ENCODE measurements around the gene RETREG2.
"Not testable (repeated sequence)": the region's sequence is repeated elsewhere in the genome, so short reads cannot be mapped to it uniquely, and the experiment has no call there.

The RETREG2 gene

DNA sequence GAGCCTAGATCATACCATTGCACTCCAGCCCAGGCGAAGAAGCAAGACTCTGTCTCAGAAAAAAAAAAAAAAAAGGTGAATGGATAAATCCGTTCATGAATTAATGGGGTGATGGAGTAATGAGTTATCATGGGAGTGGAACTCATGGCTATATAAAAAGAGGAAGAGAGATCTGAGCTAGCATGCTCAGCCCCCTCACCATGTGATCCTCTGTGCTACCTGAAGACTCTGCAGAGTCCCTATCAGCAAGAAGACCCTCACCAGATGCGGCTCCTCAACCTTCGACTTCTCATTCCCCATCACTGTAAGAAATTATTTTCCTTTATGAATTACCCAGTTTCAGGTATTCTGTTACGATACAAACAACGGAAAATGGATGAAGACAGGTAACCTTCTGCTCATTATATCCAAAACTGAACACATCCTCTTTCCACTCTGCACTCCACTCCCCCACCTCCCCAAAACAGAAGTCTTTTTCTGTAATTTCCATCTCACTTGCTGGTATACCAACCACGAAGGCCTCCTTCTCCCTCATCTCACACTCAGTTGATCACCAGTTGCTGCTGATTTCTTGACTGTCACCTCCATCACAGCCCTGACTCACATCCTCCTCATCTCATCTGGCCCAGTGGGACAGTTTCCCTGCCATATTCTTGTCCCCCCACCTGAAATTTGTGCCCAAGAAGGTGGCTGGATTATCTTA lies 8.8 kb downstream of the RETREG2 start:
- no peak for DNase-seq (ENCODE audit: low read depth in 2 of 2)

DNA sequence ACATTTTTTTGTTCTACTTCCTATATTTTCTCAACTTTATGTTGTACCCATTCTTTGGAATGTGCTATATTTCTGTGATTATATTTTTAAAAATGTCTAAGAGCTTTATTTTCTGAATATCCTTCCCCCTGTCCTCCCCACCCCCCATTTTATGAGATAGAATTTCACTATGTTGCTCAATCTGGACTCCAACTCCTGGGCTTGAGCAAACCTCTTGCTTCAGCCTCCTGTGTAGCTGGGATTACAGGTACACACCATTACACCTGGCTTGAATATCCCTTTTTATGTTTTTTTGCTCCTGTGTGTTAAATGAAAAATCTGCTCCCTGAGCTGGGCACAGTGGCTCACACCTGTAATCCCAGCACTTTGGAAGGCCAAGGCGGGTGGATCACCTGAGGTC lies 19.3 kb downstream of the RETREG2 start:
- DNase-seq (ENCODE audit: low read depth in 2 of 2), result no peak

DNA sequence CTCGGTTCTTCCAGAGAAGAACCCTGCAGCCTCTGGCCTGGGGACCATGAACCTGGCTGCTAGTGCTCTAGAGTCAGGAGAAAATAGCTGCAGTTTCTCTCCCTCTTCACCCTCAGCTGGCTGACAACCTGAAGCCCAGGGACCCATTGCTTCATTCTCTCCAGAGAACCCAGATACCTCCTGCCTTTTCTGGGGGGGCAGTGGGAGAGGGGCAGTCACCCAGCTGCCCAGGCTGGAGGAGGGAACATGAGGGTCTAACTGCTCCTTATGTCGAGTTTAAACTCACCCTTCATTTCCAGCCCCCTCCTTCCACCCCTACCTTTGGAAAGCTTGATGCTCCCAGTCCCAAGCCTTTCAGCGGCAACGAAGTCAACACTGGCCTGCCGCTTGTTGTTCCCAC lies 20.9 kb downstream of the RETREG2 start:
- no peak for DNase-seq (ENCODE audit: low read depth in 2 of 2)

DNA sequence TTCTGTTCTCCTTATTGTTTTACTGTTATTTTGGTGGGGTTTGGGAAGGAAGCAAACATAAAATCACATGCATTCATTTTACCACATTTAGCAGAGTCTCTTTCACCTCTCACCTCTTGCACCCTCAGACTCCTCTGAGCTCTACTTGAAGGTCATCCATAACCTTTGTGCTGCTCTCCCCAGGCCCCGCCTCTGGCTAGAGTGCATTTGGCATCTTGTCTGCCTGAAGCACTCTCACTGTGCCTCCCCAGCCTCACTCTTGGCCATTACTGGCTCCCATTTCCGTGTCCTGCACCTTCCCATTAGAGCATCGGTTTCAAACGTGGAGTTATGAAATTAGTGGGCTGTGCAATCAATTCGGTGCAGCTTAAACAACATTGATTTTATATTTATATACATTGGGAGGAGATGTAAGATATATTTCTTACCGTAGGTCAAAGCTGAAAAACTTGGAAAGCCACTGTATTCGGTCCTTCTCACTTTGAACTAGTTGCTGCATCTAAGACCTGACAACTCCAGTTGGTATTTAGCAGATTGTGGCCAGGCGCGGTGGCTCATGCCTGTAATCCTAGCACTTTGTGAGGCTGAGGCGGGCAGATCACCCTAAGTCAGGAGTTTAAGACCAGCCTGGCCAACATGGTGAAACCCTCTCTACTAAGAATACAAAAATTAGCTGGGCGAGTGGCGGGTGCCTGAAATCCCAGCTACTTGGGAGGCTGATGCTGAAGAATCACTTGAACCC lies 21.6 kb downstream of the RETREG2 start:
- no peak for DNase-seq (ENCODE audit: low read depth in 2 of 2)

DNA sequence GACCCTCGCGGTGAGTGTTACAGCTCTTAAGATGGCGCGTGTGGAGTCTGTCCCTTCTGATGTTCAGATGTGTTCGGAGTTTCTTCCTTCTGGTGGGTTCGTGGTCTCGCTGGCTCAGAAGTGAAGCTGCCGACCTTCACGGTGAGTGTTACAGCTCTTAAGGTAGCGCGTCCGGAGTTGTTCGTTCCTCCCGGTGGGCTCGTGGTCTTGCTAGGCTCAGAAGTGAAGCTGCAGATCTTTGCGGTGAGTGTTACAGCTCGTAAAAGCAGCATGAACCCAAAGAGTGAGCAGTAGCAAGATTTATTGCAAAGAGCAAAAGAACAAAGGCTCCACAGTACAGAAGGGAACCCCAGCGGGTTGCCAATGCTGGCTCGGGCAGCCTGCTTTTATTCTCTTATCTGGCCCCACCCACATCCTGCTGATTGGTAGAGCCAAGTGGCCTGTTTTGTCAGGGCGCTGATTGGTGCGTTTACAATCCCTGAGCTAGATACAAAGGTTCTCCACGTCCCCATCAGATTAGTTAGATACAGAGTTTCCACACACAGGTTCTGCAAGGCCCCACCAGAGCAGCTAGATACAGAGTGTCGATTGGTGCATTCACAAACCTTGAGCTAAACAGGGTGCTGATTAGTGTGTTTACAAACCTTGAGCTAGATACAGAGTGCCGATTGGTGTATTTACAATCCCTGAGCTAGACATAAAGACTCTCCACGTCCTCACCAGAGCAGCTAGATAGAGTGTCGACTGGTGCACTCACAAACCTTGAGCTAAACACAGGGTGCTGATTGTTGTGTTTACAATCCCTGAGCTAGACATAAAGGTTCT lies 22.6 kb downstream of the RETREG2 start:
- not testable (repeated sequence) for DNase-seq (ENCODE audit: low read depth in 2 of 2)

DNA sequence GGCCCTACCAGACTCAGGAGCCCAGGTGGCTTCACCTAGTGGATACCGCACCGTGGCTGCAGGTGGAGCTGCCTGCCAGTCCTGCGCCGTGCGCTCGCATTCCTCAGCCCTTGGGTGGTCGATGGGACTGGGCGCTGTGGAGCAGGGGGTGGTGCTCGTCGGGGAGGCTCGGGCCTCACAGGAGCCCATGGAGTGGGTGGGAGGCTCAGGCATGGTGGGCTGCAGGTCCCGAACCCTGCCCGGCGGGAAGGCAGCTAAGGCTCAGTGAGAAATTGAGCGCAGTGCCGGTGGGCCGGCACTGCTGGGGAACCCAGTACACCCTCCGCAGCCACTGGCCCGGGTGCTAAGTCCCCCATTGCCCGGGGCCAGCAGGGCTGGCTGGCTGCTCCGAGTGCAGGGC lies 23.3 kb downstream of the RETREG2 start:
- not testable (repeated sequence) for DNase-seq (ENCODE audit: low read depth in 2 of 2)

DNA sequence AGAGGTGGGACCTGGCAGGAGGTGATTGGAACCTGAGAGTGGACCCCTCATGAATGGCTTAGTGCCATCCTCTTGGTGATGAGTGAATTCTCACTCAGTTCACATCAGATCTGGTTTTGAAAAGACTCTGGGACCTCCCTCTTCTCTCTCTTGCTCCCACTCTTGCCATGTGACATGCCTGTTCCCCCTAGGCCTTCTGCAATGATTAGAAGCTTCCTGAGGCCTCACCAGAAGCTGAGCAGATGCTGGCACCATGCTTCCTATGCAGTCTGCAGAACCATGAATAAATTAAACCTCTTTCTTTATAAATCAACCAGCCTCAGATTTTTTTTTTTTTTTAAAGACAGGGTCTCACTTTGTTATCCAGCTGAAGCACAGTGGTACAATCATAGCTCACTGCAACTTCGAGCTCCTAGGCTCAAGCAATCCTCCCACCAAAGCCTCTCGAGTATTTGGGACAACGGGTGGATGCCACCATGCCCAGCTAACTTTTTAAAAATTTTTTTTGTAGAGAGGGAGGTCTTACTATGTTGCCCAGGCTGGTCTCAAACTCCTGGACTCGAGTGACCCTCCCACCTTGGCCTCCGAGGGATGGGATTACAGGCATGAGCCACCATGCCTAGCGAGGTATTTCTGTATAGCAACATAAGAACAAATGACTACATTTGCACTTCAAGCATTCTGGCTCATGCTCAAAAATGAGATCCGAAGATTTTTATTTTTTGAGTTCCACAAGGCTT lies 26.5 kb downstream of the RETREG2 start:
- DNase-seq (ENCODE audit: low read depth in 2 of 2), result no peak

DNA sequence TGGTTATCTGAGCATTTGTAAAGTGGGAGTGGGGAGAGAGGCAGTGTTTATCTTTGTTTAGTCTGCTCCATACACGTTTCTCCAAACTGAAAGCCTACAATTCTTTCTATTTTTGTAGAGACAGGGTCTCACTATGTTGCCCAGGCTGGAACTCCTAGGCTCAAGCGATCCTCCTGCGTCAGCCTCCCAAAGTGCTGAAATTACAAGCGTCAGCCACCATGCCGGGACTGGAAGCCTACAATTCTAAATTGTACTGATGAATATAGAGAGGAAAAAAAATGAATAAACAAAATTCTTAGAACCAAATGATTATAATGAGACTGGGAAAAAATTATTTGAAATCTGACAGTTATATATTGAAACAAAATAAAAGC lies 27.1 kb downstream of the RETREG2 start:
- no peak for DNase-seq (ENCODE audit: low read depth in 2 of 2)

DNA sequence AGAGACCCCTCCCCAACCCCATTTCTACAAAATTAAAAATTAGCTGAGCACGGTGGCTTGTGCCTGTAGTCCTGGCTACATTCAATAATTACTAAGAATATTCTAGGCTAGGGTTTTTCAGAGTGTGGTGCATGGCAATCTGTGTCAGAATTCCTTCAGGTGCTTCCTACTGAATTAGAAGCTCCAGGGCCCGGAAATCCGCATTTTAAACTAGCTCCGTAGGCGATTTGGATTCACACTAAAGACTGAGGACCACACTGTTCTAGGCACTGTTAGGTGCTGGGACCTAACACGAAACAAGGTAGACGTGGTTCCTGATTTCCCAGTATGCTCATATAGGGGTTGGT lies 27.9 kb downstream of the RETREG2 start:
- DNase-seq (ENCODE audit: low read depth in 2 of 2), result no peak

DNA sequence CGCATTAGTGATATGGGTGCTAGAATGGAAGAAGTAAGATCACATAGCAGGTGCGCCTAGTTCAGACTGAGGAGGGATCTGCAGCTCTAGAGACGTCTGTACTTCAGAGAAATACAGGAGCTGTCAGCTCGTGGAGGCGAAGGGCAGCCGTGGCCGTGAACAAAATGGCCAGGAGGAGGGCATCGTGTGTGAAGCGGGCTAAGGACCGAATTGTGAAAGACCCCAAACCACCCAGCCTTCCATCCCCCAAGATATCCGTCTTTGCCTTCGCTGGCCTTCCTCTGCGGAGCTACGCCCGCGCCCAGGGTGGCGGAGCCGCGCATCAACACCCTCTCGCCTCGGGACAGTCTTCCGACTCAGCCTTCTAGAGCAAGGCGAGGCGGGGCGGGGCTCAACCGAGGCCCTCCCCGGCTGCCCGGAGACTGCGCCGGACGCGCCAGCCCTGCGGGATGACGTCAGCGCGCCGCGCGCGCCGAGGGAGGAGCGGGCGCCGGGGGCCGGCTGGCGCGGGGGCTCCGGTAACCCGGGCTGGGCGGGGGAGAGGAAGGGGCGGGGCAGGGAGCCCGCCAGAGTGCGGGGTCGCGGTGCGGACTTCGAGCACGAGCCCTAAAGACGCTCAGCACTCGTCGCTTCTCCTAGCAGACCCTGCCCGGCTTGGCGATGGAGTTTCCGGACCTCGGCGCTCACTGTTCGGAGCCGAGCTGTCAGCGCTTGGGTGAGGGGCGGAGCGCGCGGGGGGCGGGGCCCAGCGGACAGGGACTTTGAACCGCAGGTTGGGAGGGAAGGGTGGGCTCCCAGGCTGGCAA lies 28.5 kb downstream of the RETREG2 start, which contains the start of gene ZFAND2B:
ZFAND2B (plus strand) TSS at position 455 of the 806 bp plus-strand sequence; CDS start at position 661, 206 bp downstream.
- DNase-seq (ENCODE audit: low read depth in 2 of 2), result peak; percentile 88 to 93

DNA sequence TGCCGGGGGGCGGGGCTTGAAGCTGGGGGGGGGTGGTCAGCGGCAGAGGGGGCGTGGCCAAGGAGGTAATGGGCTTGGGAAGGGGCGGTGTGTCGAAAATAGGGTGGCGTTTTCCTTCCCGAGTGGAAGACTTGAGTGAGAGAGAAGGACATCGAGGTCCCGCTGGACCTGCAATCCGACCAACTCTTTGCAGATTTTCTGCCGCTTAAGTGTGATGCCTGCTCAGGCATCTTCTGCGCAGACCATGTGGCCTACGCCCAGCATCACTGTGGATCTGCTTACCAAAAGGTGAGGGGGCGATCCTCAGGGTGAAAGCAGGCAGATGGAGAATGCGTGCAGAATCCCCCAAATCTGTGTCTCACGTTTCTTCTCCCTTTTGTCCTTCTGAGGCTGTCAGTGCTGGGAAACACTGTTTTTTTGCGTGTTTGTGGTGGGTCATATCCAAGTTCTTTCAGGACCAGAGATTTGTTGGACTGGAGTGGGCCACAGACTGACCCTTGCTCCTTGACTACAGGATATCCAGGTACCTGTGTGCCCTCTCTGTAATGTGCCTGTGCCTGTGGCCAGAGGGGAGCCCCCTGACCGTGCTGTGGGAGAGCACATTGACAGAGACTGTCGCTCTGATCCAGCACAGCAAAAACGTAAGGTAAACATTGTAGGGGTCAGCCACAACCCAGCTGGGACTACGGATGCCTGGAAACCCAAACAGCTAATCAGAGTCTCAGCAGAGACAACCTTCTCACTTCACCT lies 29.2 kb downstream of the RETREG2 start:
- no peak for DNase-seq (ENCODE audit: low read depth in 2 of 2)

DNA sequence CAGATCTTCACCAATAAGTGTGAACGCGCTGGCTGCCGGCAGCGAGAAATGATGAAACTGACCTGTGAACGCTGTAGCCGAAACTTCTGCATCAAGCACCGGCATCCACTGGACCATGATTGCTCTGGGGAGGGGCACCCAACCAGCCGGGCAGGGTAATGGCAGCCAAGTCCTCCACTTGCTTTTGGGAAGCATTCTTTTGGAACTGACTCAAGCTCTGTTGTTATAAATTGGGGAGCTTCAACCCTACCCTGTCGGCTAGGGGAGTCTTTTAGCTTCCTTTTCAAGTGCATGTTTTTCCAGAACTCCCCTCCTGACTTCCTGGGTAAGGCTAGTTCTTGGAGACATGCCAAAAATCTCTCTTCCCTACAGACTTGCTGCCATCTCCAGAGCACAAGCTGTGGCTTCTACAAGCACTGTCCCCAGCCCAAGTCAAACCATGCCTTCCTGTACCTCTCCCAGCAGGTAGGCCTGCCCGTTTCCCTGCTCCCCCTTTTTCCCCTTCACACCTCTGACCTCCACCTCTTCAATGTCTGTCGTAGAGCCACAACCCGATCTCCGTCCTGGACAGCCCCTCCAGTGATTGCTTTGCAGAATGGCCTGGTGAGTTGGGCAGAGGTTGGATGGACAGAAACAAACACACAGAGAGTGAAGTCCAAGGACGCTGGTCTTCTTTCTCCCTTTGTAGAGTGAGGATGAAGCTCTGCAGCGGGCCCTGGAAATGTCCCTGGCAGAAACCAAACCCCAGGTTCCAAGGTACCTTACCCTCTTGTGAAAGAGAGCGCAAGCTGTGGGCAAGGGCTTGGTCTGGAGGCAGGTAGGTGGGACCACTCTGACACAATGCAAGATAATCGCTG lies 30.0 kb downstream of the RETREG2 start:
- DNase-seq (ENCODE audit: low read depth in 2 of 2), result no peak

DNA sequence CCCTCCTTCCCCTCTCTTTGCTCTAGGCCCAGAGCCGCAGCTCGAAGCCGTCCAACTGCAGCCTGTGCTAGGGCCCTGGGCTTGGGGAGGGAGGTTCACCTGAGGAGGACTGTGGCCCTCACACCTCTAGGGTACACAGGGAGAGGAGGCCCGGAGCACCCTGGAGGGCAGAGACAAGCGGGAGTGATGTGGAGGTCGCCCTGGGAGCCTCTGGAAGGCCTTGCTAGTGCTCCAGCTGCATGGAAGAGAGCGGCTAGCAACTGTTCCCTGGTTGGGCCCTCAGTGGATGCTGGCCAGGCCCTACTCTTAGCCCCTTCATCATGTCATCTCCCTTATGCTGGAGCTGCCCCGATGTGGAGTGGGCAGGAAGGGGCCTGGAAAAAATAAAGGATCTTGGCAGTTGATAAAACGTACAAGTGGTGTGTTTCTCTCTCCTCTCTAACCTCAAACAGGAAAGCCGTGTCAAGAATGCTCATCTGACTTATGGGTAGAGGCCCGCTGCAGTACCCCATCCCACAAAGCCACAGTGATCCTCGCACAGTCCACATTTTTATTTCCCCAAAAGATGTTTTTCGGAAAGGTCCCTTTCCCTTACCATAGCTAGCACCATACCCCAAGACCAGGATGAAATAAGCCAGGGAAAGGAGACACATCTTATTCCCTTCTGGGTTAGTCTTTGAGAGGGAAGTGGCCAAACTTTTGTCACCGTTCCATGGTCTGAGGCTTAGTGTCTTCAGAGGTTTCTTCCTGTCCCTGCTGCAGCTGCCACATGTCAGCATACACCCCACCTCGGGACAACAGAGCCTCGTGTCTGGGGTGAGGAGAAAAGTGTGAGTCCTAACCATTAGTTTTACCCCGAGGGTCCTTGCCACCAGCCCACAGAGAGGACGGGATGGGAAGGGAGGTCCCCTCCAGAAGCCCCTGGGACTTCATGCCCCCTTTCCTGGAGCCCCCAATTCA lies 31.4 kb downstream of the RETREG2 start:
- no peak for DNase-seq (ENCODE audit: low read depth in 2 of 2)

DNA sequence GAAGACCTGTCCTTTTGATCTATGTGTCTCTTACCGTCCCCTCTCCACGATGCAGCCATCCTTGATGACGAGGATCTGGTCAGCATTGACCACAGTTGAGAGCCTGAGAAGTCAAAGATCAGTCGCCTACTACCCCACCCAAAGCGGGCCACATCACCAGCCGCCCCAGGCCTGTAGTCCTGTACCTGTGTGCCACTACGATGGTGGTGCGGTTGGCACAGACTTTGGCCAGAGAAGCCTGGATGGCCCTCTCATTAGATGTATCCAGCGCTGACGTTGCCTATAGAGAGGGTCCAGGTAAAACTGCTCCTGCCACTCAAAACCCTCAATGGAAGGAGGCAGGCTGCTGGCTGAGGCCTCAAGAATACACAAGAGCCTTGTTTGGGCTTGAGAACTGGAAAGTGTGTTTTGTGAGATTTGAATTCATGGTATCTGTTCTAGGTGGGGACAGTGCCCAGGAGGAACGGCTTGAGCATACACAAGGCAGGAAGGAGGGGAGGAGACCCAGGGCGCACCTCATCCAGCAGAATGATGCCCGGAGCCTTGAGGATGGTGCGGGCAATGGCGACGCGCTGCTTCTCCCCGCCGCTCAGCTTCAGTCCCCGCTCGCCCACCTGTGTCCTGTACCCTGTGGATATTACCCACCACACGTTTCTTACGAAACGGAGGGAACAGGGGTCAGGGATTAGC lies 32.3 kb downstream of the RETREG2 start:
- DNase-seq (ENCODE audit: low read depth in 2 of 2), result no peak

DNA sequence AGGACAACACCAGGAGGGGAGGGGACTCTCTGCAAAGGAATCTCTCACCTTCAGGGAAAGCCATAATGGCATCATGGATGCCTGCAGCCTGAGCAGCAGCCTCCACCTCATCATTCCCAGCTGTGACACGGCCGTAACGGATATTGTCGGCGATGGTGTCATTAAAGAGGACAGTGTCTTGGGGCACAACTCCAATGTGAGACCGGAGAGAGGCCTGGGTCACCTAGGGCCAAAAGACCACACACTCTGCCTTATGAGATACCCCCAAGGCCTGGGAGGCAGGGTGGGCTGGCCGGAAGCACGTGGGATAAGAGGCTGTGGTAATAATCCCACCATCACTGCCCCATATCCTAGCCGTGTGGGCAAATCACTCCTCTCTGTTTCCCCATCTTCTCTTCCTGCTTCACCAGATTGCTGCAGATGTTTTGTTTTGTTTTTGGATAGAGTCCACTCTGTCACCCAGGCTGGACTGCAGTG lies 32.8 kb downstream of the RETREG2 start:
- no peak for DNase-seq (ENCODE audit: low read depth in 2 of 2)

DNA sequence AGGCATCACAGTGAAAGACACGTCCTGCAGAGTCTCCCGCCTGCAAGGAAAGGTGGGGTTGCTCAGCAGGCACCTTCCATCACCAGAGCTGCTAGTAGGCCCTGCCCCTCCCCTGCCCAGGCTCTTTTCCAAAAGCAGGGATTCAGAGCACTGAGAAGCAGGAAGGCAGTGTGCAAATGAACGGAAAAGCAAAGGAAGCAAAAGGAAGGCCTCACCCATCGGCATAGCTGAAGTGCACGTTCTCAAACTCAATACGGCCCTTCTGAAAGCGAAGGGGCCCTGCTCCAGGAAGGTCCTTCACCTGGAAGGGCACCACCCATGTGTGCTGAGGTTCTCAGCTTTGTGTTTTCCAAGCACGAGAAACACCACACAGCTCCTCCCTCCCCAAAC lies 34.9 kb downstream of the RETREG2 start:
- DNase-seq (ENCODE audit: low read depth in 2 of 2), result no peak

DNA sequence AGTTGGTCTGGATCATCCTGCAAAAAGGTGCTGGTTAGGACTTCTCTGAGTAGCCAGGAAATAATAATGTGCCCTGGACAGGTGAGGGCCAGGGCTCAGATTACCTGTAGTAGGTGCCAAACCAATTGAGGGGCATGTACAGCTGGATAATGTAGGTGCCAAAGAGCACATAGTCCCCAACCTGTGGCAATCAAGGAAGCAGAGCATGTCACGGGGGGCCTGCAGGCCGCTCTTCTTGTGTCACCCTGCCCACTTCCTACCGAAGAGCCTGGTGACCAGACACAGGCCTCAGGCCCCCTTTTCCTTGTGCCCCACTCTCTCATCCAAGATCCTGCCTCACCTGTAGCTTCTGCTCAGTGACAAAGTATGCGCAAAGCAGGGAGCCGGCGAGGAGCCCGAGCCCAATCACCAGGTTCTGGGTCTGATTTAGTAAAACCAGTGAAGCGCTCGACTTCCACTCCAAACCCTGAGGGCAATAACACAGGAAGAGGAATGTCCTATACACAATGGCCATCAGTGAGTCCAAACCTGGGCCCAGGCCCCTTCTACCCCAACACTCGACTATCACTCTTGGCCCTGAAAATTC lies 35.5 kb downstream of the RETREG2 start:
- no peak for DNase-seq (ENCODE audit: low read depth in 2 of 2)
